Nephron progenitor cell (in vitro differentiated cells): ENCODE measurements around the gene SNX25.
A peak's percentile ranks its signal among the peaks of the same experiment; 100 is the strongest.

Source experiments
- DNase-seq: peaks from one replicate; pipeline ENCODE4 v3.0.0; 2021
- H3K27ac Mint-ChIP-seq: 2 replicates; pipeline ENCODE4 v1.8.0; 2021; ENCODE audit warnings: mild to moderate bottlenecking, moderate library complexity, mixed read lengths
- H3K27me3 Mint-ChIP-seq: 2 replicates; pipeline ENCODE4 v1.8.0; 2021; ENCODE audit warnings: mild to moderate bottlenecking, low read depth, mixed read lengths; ENCODE audit not compliant: poor library complexity
- H3K36me3 Mint-ChIP-seq: 2 replicates; pipeline ENCODE4 v1.8.0; 2021; ENCODE audit warnings: low read depth, mixed read lengths
- H3K4me1 Mint-ChIP-seq: 2 replicates; pipeline ENCODE4 v1.8.0; 2021; ENCODE audit warnings: mixed read lengths
- H3K4me3 Mint-ChIP-seq: 2 replicates; pipeline ENCODE4 v1.8.0; 2021; ENCODE audit warnings: mild to moderate bottlenecking, moderate library complexity, mixed read lengths
- H3K9me3 Mint-ChIP-seq: 2 replicates; pipeline ENCODE4 v1.8.0; 2021; ENCODE audit warnings: mild to moderate bottlenecking, moderate library complexity, mixed read lengths
- CTCF ChIP-seq: fragments of 200-600 bp; sonication (generic); IDR thresholded peaks from 2 replicates; pipeline ENCODE4 v1.5.0; 2021; ENCODE audit warnings: antibody characterized with exemption

SNX25 gene

GRCh38 chr4:185341377-185341776, 132.0 kb downstream of the SNX25 start:
- H3K9me3 Mint-ChIP-seq, result peaks cover 24% of the 10 kb centered on the region
- H3K4me1 Mint-ChIP-seq, result peaks cover 17% of the 10 kb centered on the region
- H3K27ac Mint-ChIP-seq, result no peak overlapping the region
- H3K27me3 Mint-ChIP-seq, result no peaks in the 10 kb centered on the region
- no peak for TF ChIP-seq CTCF
- H3K36me3 Mint-ChIP-seq, result peaks cover 51% of the 10 kb centered on the region
- H3K4me3 Mint-ChIP-seq, result no peak overlapping the region
- DNase-seq, result no peak

GRCh38 chr4:185341841-185342240, 132.4 kb downstream of the SNX25 start:
- Mint-ChIP-seq H3K9me3 (peaks cover 24% of the 10 kb centered on the region), H3K4me3 (no peak overlapping the region), H3K4me1 (peaks cover 17% of the 10 kb centered on the region), H3K27me3 (no peaks in the 10 kb centered on the region), H3K36me3 (peaks cover 51% of the 10 kb centered on the region), H3K27ac (no peak overlapping the region)
- no peak for TF ChIP-seq CTCF
- DNase-seq, result no peak

- no peaks in the 10 kb centered on the region for H3K27me3 Mint-ChIP-seq
- H3K27ac Mint-ChIP-seq, result peak overlapping the region; percentile 91
- H3K4me3 Mint-ChIP-seq, result no peak overlapping the region
- no peak for DNase-seq
- H3K36me3 Mint-ChIP-seq, result peaks cover 49% of the 10 kb centered on the region
- TF ChIP-seq CTCF, result no peak
- H3K4me1 Mint-ChIP-seq, result peaks cover 17% of the 10 kb centered on the region
- H3K9me3 Mint-ChIP-seq, result peaks cover 8% of the 10 kb centered on the region
These were observed 134.6 kb downstream of the SNX25 start for GRCh38 chr4:185343726-185344581.

- H3K27ac Mint-ChIP-seq, result peak overlapping the region; percentile 91
- DNase-seq, result no peak
- peaks cover 48% of the 10 kb centered on the region for H3K36me3 Mint-ChIP-seq
- peaks cover 17% of the 10 kb centered on the region for H3K4me1 Mint-ChIP-seq
- TF ChIP-seq CTCF, result no peak
- no peaks in the 10 kb centered on the region for H3K27me3 Mint-ChIP-seq
- H3K4me3 Mint-ChIP-seq, result no peak overlapping the region
- H3K9me3 Mint-ChIP-seq, result no peaks in the 10 kb centered on the region
These were observed 135.5 kb downstream of the SNX25 start for GRCh38 chr4:185344743-185345538.

- Mint-ChIP-seq H3K9me3 (no peaks in the 10 kb centered on the region), H3K4me1 (peaks cover 24% of the 10 kb centered on the region), H3K27ac (no peak overlapping the region), H3K36me3 (peaks cover 63% of the 10 kb centered on the region), H3K27me3 (no peaks in the 10 kb centered on the region), H3K4me3 (no peak overlapping the region)
- DNase-seq, result no peak
- TF ChIP-seq CTCF, result no peak
These were observed 137.7 kb downstream of the SNX25 start for GRCh38 chr4:185346975-185347601.
